PC-9 (cell line): ENCODE measurements around the gene RREB1. TPM values are rescaled to one million over a fixed set of nuclear protein-coding genes. Genes with fewer than 3 reads are reported as not detected.

Experiments used
- BruUV-seq: library from RNA; stranded (reverse); fragments of 400-500 nt; replicated peaks from 2 replicates; lab custom pipeline; 2021; lab: Mats Ljungman, UMichigan
- CTCF ChIA-PET: fragments of 300-600 bp; sonication (Branson Sonifier 250); formaldehyde crosslinking; loops from one replicate; lab custom pipeline; 2022; ENCODE audit warnings: antibody characterized with exemption; lab: Charles Lee
- POLR2A ChIA-PET: fragments of 300-600 bp; sonication (Branson Sonifier 250); formaldehyde crosslinking; loops from one replicate; lab custom pipeline; 2022; ENCODE audit warnings: antibody characterized with exemption; ENCODE audit not compliant: unreplicated experiment; lab: Charles Lee
- DNase-seq, 2 experiments: peaks; one replicate each; pipeline versions ENCODE4 v3.0.0 to v3.0.0-alpha.2; 2015 to 2022; ENCODE audit warnings: mixed read lengths in 1 of 2
- H2AFZ ChIP-seq: fragments of 200-600 bp; sonication (generic); 2 replicates; pipeline ENCODE4 v1.8.1; 2017; ENCODE audit warnings: antibody characterized with exemption
- H3F3A ChIP-seq: fragments of 200-600 bp; sonication (generic); 2 replicates; pipeline ENCODE4 v1.8.1; 2017; ENCODE audit warnings: antibody characterized with exemption, mild to moderate bottlenecking, low read depth; ENCODE audit not compliant: insufficient read depth
- H3K27ac ChIP-seq: fragments of 200-600 bp; sonication (generic); 2 replicates; pipeline ENCODE4 v1.6.1; 2016; ENCODE audit warnings: mixed run types
- H3K27me3 ChIP-seq: fragments of 200-600 bp; sonication (generic); 2 replicates; pipeline ENCODE4 v1.6.1; 2016; ENCODE audit warnings: low read depth, mixed run types; ENCODE audit not compliant: insufficient read depth
- H3K36me3 ChIP-seq: fragments of 200-600 bp; sonication (generic); 2 replicates; pipeline ENCODE4 v1.6.1; 2016; ENCODE audit warnings: low read depth, mixed run types
- H3K4me1 ChIP-seq: fragments of 200-600 bp; sonication (generic); replicated peaks from 2 replicates; pipeline ENCODE4 v1.6.1; 2016; ENCODE audit warnings: mixed run types; ENCODE audit not compliant: insufficient read depth
- H3K4me2 ChIP-seq: fragments of 200-600 bp; sonication (generic); 2 replicates; pipeline ENCODE4 v1.6.1; 2017; ENCODE audit warnings: mixed run types
- H3K4me3 ChIP-seq: fragments of 200-600 bp; sonication (generic); 2 replicates; pipeline ENCODE4 v1.6.1; 2016; ENCODE audit warnings: mixed run types
- H3K79me2 ChIP-seq: fragments of 200-600 bp; sonication (generic); 2 replicates; pipeline ENCODE4 v1.6.1; 2017; ENCODE audit warnings: low read depth, mixed run types
- H3K9me2 ChIP-seq: fragments of 200-600 bp; sonication (generic); 2 replicates; pipeline ENCODE4 v1.8.1; 2017; ENCODE audit warnings: mild to moderate bottlenecking; ENCODE audit not compliant: insufficient read depth
- H3K9me3 ChIP-seq: fragments of 200-600 bp; sonication (generic); 2 replicates; pipeline ENCODE4 v1.8.1; 2016; ENCODE audit warnings: low read depth; ENCODE audit not compliant: insufficient read depth
- H4K20me1 ChIP-seq: fragments of 200-600 bp; sonication (generic); 2 replicates; pipeline ENCODE4 v1.8.1; 2017; ENCODE audit not compliant: insufficient read depth
- EZH2 ChIP-seq: fragments of 200-600 bp; sonication (generic); IDR thresholded peaks from 2 replicates; pipeline ENCODE4 v1.8.0; 2017; ENCODE audit warnings: antibody characterized with exemption, low read depth
- intact Hi-C: fragments of 100-400 bp; cut with micrococcal nuclease; formaldehyde crosslinking; loops from one replicate; pipeline ENCODE4 v1.10.0; 2022; ENCODE audit not compliant: unreplicated experiment
- total RNA-seq: library from RNA; stranded (reverse); gene quantifications from 2 replicates; pipeline ENCODE4 v1.2.3, GENCODE V29; 2021
- TF ChIP-seq, protein P1 (sequence below): fragments of 200-600 bp; sonication (generic); conservative IDR thresholded peaks from 2 replicates; pipeline ENCODE4 v1.6.1; 2017; ENCODE audit warnings: mixed run types, antibody characterized with exemption, mild to moderate bottlenecking, moderate library complexity

RREB1 gene
- total RNA-seq, 1 experiment from 2014 or later = 38.4 TPM

DNA sequence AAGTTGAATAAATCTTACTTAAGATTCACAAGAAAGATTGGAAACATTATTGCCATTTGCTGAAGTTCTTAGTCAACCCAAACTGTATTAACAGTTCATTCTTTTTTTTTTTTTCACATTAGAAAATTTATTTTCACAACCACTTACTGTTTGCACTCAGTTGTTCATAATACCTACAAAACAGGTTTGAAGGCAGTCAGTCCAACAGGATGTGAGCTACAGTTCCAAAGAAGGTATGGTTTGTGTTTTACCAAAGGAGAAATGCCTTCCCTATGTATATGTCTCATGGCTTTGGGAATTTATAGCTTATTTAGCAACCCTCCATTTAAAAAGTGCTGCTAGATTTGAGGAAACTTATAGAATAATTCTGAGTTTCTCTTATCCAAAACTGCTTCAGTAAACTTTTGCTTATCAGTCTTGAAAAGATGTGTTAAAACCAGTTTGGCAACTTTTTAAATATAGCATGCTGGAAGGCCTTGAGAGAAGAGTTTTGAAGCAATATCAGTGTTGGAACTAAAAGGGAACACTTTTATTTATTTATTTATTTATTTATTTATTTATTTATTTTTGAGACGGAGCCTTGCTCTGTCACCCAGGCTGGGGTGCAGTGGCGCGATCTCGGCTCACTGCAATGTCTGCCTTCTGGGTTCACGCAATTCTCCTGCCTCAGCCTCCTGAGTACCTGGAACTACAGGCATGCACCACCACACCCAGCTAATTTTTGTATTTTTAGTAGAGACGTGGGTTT lies 46.8 kb upstream of the RREB1 start:
- peak in 1 of 2 experiments; percentile 87 for DNase-seq
- H3K27ac ChIP-seq = peak overlapping the region; percentile 91

DNA sequence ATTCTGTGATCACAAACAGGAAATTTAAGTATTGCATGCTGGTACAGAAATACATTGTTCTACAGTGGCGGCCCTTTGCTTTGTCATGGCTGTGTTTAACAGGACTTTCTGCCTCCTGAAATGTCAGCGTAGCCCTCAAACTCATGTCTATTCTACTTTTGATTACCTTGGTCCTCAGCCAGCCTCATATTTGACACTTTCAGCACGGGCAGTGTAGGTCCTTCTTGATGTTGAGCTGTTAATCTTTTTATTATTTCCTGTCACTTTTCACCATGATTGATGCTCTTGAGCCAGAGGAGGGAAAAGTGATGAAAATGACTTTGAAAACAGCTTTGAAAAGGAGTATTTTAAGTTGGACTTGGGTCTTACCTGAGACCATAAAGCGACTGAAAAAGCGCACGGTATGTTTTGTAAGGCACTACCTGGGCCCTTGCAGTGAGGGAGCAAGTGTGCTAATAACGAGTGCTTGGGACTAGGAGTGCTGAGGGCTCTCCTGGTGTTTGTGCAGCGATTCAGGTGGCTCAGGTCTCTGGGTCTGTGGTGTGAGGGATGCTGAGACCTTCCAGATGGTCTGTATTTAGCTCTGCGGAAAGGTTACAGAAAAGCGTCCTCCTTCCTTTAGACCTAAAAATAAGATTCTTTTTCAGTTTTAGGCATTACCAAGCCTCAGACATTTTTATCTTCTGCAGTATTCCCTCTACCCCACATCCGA lies 45.2 kb upstream of the RREB1 start:
- Histone ChIP-seq H3K4me1 (peaks cover 46% of the 10 kb centered on the region), H3F3A (peaks cover 34% of the 10 kb centered on the region), H3K9me2 (no peaks in the 10 kb centered on the region), H3K36me3 (no peaks in the 10 kb centered on the region), H3K4me2 (0 out of 2 replicates have a peak overlapping the region, but pooled peaks have one; percentile 2), H3K27ac (peak overlapping the region; percentile 91; the same call in 1 of the 2 replicates), H3K79me2 (no peaks in the 10 kb centered on the region), H3K4me3 (no peak overlapping the region), H4K20me1 (no peaks in the 10 kb centered on the region), H3K9me3 (no peaks in the 10 kb centered on the region), H2AFZ (no peak overlapping the region), H3K27me3 (no peaks in the 10 kb centered on the region)
- DNase-seq = no peak
- ChIA-PET POLR2A (interaction anchor here (0.6 kb wide), 1 partner anchor 961 kb away, joined by 4 read pairs; no protein-coding TSS in a partner anchor), CTCF (no interaction called here)
- BruUV-seq = no TSS peak
- intact Hi-C loops = no loop called here
- TF ChIP-seq EZH2 = no peak
- TF ChIP-seq, protein P1, sequence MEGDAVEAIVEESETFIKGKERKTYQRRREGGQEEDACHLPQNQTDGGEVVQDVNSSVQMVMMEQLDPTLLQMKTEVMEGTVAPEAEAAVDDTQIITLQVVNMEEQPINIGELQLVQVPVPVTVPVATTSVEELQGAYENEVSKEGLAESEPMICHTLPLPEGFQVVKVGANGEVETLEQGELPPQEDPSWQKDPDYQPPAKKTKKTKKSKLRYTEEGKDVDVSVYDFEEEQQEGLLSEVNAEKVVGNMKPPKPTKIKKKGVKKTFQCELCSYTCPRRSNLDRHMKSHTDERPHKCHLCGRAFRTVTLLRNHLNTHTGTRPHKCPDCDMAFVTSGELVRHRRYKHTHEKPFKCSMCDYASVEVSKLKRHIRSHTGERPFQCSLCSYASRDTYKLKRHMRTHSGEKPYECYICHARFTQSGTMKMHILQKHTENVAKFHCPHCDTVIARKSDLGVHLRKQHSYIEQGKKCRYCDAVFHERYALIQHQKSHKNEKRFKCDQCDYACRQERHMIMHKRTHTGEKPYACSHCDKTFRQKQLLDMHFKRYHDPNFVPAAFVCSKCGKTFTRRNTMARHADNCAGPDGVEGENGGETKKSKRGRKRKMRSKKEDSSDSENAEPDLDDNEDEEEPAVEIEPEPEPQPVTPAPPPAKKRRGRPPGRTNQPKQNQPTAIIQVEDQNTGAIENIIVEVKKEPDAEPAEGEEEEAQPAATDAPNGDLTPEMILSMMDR = no peak

More for the DNA sequence above, 46.8 kb upstream of the RREB1 start:
- Histone ChIP-seq H3K4me3 (peak overlapping the region; percentile 20; the same call in 1 of the 2 replicates), H3K4me2 (peak overlapping the region; percentile 81), H4K20me1 (no peaks in the 10 kb centered on the region), H3F3A (peaks cover 41% of the 10 kb centered on the region), H3K27me3 (no peaks in the 10 kb centered on the region), H3K36me3 (no peaks in the 10 kb centered on the region), H2AFZ (no peak overlapping the region; the same call in 1 of the 2 replicates), H3K9me3 (no peaks in the 10 kb centered on the region), H3K9me2 (no peaks in the 10 kb centered on the region), H3K4me1 (peaks cover 48% of the 10 kb centered on the region), H3K79me2 (no peaks in the 10 kb centered on the region)
- TF ChIP-seq EZH2 = no peak
- TF ChIP-seq, protein P1 = no peak
- POLR2A ChIA-PET = interaction anchor here (0.6 kb wide), 2 partner anchors 17 to 366 kb away, joined by 3 to 4 read pairs; no protein-coding TSS in a partner anchor
- BruUV-seq = no TSS peak
- CTCF ChIA-PET = interaction anchor here (0.5 to 0.7 kb wide), 2 partner anchors 69 to 364 kb away, joined by 3 to 5 read pairs; no protein-coding TSS in a partner anchor
- intact Hi-C loops = no loop called here

- ChIA-PET CTCF (no interaction called here), POLR2A (no interaction called here)
- TF ChIP-seq EZH2 = no peak
- TF ChIP-seq, protein P1 = no peak
- Histone ChIP-seq H3K36me3 (no peaks in the 10 kb centered on the region), H3K4me3 (no peak overlapping the region), H4K20me1 (no peaks in the 10 kb centered on the region), H3K9me2 (no peaks in the 10 kb centered on the region), H3K27ac (no peak overlapping the region), H2AFZ (no peak overlapping the region), H3K9me3 (no peaks in the 10 kb centered on the region), H3K4me1 (peaks cover 3% of the 10 kb centered on the region), H3K27me3 (no peaks in the 10 kb centered on the region), H3K4me2 (no peak overlapping the region), H3K79me2 (no peaks in the 10 kb centered on the region), H3F3A (no peaks in the 10 kb centered on the region)
- DNase-seq = no peak
- BruUV-seq = no TSS peak
- intact Hi-C loops = no loop called here
These were observed 40.5 kb upstream of the RREB1 start for GRCh38 chr6:7067305-7067704.
